ENCODE measurements around the gene ANKRD16. TPM values are rescaled to one million over a fixed set of nuclear protein-coding genes. Genes with fewer than 3 reads are reported as not detected.

ANKRD16 gene
- total and polyA plus RNA-seq, 2 experiments from 2014 or later = 6.4 to 16.1 TPM

DNA sequence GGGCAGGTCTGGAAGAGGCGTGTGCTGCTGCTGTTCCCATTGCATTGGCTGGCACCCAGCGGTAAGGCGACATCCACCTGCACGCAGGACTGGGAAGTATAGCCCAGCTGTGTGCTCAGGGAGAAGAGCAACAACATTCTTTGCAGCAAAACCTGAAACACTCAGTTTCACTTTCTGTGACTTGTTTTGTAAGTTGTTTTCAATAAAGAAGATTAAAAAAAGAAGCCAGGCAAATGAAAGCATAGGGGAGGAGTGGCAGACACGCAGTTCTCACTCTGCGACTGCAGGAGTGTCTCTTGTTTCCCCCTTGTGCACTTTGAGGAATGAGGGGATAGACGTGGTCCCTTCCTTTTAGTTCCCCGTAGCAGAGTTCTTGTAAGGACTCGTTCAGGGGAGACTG is 6.1 kb upstream of the ANKRD16 start:
- DNase-seq (ENCODE audit: low spot score) = no peak

More for the DNA sequence above, 6.1 kb upstream of the ANKRD16 start:
- no peak overlapping the region for H2AFZ ChIP-seq
- no peak overlapping the region for H3K4me2 ChIP-seq
- H3K27me3 Mint-ChIP-seq (ENCODE audit: insufficient read depth, low read depth, poor library complexity) = peaks cover 5% of the 10 kb centered on the region
- no peak overlapping the region for H3K27ac ChIP-seq (ENCODE audit: low read depth)
- H4K20me1 ChIP-seq (replicated peaks; ENCODE audit: insufficient read depth) = peaks cover 50% of the 10 kb centered on the region
- peaks cover 91% of the 10 kb centered on the region for H3K79me2 ChIP-seq (replicated peaks; ENCODE audit: insufficient read depth)
- no peak for ATAC-seq
- peaks cover 4% of the 10 kb centered on the region for H3K4me1 ChIP-seq (ENCODE audit: insufficient read depth)
- no peak overlapping the region for H3K4me3 ChIP-seq
- H3K4me1 Mint-ChIP-seq = peaks cover 13% of the 10 kb centered on the region
- no peaks in the 10 kb centered on the region for H3K27me3 ChIP-seq (ENCODE audit: insufficient read depth)
- H3F3A ChIP-seq (replicated peaks; ENCODE audit: low read depth) = peaks cover 3% of the 10 kb centered on the region; the same call in 1 of the 2 replicates
- peaks cover 45% of the 10 kb centered on the region for H3K36me3 Mint-ChIP-seq (ENCODE audit: low read depth)
- no peaks in the 10 kb centered on the region for H3K9me3 Mint-ChIP-seq
- H3K9me2 ChIP-seq (ENCODE audit: insufficient read depth) = no peaks in the 10 kb centered on the region
- H3K36me3 ChIP-seq (ENCODE audit: insufficient read depth) = peaks cover 8% of the 10 kb centered on the region; the same call in 1 of the 2 replicates
- H3K27ac Mint-ChIP-seq = no peak overlapping the region
- no peak overlapping the region for H3K4me3 Mint-ChIP-seq
- TF ChIP-seq, protein P1, sequence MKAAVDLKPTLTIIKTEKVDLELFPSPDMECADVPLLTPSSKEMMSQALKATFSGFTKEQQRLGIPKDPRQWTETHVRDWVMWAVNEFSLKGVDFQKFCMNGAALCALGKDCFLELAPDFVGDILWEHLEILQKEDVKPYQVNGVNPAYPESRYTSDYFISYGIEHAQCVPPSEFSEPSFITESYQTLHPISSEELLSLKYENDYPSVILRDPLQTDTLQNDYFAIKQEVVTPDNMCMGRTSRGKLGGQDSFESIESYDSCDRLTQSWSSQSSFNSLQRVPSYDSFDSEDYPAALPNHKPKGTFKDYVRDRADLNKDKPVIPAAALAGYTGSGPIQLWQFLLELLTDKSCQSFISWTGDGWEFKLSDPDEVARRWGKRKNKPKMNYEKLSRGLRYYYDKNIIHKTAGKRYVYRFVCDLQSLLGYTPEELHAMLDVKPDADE (IDR thresholded peaks at IDR 0.05) = no peak
- TF ChIP-seq ZNF331 (CRISPR knock-in tag; IDR thresholded peaks at IDR 0.05; ENCODE audit: low read depth) (no peak), POLR2AphosphoS5 (IDR thresholded peaks at IDR 0.05; ENCODE audit: low read depth) (no peak), CREB1 (CRISPR knock-in tag; IDR thresholded peaks at IDR 0.05; ENCODE audit: low read depth) (no peak), STAT1 (IDR thresholded peaks at IDR 0.05; ENCODE audit: unreplicated experiment) (no peak), ZNF114 (CRISPR knock-in tag; IDR thresholded peaks at IDR 0.05) (no peak), JUNB (IDR thresholded peaks at IDR 0.05; ENCODE audit: unreplicated experiment) (no peak), EZH2 (IDR thresholded peaks at IDR 0.05; ENCODE audit: low read depth, unreplicated experiment) (no peak), EZH2phosphoT487 (IDR thresholded peaks at IDR 0.05; ENCODE audit: unreplicated experiment) (no peak), NANOG (IDR thresholded peaks at IDR 0.05; ENCODE audit: borderline replicate concordance) (no peak)
- TF ChIP-seq, protein P2, sequence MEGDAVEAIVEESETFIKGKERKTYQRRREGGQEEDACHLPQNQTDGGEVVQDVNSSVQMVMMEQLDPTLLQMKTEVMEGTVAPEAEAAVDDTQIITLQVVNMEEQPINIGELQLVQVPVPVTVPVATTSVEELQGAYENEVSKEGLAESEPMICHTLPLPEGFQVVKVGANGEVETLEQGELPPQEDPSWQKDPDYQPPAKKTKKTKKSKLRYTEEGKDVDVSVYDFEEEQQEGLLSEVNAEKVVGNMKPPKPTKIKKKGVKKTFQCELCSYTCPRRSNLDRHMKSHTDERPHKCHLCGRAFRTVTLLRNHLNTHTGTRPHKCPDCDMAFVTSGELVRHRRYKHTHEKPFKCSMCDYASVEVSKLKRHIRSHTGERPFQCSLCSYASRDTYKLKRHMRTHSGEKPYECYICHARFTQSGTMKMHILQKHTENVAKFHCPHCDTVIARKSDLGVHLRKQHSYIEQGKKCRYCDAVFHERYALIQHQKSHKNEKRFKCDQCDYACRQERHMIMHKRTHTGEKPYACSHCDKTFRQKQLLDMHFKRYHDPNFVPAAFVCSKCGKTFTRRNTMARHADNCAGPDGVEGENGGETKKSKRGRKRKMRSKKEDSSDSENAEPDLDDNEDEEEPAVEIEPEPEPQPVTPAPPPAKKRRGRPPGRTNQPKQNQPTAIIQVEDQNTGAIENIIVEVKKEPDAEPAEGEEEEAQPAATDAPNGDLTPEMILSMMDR (conservative IDR thresholded peaks at IDR 0.05; ENCODE audit: low read depth in 2 of 2) = no peak
- TF ChIP-seq, protein P3, sequence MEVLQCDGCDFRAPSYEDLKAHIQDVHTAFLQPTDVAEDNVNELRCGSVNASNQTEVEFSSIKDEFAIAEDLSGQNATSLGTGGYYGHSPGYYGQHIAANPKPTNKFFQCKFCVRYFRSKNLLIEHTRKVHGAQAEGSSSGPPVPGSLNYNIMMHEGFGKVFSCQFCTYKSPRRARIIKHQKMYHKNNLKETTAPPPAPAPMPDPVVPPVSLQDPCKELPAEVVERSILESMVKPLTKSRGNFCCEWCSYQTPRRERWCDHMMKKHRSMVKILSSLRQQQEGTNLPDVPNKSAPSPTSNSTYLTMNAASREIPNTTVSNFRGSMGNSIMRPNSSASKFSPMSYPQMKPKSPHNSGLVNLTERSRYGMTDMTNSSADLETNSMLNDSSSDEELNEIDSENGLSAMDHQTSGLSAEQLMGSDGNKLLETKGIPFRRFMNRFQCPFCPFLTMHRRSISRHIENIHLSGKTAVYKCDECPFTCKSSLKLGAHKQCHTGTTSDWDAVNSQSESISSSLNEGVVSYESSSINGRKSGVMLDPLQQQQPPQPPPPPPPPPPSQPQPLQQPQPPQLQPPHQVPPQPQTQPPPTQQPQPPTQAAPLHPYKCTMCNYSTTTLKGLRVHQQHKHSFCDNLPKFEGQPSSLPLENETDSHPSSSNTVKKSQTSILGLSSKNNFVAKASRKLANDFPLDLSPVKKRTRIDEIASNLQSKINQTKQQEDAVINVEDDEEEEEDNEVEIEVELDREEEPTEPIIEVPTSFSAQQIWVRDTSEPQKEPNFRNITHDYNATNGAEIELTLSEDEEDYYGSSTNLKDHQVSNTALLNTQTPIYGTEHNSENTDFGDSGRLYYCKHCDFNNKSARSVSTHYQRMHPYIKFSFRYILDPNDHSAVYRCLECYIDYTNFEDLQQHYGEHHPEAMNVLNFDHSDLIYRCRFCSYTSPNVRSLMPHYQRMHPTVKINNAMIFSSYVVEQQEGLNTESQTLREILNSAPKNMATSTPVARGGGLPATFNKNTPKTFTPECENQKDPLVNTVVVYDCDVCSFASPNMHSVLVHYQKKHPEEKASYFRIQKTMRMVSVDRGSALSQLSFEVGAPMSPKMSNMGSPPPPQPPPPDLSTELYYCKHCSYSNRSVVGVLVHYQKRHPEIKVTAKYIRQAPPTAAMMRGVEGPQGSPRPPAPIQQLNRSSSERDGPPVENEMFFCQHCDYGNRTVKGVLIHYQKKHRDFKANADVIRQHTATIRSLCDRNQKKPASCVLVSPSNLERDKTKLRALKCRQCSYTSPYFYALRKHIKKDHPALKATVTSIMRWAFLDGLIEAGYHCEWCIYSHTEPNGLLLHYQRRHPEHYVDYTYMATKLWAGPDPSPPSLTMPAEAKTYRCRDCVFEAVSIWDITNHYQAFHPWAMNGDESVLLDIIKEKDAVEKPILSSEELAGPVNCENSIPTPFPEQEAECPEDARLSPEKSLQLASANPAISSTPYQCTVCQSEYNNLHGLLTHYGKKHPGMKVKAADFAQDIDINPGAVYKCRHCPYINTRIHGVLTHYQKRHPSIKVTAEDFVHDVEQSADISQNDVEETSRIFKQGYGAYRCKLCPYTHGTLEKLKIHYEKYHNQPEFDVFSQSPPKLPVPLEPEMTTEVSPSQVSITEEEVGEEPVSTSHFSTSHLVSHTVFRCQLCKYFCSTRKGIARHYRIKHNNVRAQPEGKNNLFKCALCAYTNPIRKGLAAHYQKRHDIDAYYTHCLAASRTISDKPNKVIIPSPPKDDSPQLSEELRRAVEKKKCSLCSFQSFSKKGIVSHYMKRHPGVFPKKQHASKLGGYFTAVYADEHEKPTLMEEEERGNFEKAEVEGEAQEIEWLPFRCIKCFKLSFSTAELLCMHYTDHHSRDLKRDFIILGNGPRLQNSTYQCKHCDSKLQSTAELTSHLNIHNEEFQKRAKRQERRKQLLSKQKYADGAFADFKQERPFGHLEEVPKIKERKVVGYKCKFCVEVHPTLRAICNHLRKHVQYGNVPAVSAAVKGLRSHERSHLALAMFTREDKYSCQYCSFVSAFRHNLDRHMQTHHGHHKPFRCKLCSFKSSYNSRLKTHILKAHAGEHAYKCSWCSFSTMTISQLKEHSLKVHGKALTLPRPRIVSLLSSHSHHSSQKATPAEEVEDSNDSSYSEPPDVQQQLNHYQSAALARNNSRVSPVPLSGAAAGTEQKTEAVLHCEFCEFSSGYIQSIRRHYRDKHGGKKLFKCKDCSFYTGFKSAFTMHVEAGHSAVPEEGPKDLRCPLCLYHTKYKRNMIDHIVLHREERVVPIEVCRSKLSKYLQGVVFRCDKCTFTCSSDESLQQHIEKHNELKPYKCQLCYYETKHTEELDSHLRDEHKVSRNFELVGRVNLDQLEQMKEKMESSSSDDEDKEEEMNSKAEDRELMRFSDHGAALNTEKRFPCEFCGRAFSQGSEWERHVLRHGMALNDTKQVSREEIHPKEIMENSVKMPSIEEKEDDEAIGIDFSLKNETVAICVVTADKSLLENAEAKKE (CRISPR knock-in tag; IDR thresholded peaks at IDR 0.05) = no peak
- TF ChIP-seq, protein P4, sequence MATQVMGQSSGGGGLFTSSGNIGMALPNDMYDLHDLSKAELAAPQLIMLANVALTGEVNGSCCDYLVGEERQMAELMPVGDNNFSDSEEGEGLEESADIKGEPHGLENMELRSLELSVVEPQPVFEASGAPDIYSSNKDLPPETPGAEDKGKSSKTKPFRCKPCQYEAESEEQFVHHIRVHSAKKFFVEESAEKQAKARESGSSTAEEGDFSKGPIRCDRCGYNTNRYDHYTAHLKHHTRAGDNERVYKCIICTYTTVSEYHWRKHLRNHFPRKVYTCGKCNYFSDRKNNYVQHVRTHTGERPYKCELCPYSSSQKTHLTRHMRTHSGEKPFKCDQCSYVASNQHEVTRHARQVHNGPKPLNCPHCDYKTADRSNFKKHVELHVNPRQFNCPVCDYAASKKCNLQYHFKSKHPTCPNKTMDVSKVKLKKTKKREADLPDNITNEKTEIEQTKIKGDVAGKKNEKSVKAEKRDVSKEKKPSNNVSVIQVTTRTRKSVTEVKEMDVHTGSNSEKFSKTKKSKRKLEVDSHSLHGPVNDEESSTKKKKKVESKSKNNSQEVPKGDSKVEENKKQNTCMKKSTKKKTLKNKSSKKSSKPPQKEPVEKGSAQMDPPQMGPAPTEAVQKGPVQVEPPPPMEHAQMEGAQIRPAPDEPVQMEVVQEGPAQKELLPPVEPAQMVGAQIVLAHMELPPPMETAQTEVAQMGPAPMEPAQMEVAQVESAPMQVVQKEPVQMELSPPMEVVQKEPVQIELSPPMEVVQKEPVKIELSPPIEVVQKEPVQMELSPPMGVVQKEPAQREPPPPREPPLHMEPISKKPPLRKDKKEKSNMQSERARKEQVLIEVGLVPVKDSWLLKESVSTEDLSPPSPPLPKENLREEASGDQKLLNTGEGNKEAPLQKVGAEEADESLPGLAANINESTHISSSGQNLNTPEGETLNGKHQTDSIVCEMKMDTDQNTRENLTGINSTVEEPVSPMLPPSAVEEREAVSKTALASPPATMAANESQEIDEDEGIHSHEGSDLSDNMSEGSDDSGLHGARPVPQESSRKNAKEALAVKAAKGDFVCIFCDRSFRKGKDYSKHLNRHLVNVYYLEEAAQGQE (IDR thresholded peaks at IDR 0.05; ENCODE audit: unreplicated experiment) = no peak

All from GM23338 (cell line).